Neural progenitor cell (in vitro differentiated cells): ENCODE results near the gene HDAC4.

Experiments
- EZH2 ChIP-seq: fragments of 200-600 bp; sonication (generic); IDR thresholded peaks from 2 replicates; pipeline ENCODE4 v1.6.1; 2017; ENCODE audit warnings: antibody characterized with exemption, mild to moderate bottlenecking, moderate library complexity
- EZH2phosphoT487 ChIP-seq: fragments of 200-600 bp; sonication (generic); IDR thresholded peaks from 2 replicates; pipeline ENCODE4 v1.6.1; 2017; ENCODE audit warnings: antibody characterized with exemption
- TF ChIP-seq, protein P1 (sequence below): fragments of 200-600 bp; sonication (generic); IDR thresholded peaks from 2 replicates; pipeline ENCODE4 v1.5.1; 2017; ENCODE audit warnings: antibody characterized with exemption, mild to moderate bottlenecking

DNA sequence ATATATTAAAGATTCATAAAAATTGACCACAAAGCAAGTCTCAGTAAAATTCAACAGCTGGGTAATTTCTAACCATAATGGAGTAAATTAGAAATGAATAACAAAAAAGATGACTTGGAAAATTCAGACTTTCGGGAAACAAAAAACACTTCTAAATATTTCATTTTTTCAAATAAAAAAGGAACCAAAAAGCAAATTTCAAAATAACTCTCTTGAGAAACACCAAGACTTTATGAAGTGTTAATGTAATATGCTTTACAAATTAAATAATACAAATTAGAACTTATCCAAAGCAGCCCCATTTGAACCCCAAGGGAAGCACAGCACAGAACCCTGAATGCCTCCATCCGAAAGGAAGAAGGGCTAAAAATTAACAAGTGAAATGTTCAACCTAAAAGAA lies 175.9 kb downstream of the HDAC4 start:
- TF ChIP-seq, protein P1, sequence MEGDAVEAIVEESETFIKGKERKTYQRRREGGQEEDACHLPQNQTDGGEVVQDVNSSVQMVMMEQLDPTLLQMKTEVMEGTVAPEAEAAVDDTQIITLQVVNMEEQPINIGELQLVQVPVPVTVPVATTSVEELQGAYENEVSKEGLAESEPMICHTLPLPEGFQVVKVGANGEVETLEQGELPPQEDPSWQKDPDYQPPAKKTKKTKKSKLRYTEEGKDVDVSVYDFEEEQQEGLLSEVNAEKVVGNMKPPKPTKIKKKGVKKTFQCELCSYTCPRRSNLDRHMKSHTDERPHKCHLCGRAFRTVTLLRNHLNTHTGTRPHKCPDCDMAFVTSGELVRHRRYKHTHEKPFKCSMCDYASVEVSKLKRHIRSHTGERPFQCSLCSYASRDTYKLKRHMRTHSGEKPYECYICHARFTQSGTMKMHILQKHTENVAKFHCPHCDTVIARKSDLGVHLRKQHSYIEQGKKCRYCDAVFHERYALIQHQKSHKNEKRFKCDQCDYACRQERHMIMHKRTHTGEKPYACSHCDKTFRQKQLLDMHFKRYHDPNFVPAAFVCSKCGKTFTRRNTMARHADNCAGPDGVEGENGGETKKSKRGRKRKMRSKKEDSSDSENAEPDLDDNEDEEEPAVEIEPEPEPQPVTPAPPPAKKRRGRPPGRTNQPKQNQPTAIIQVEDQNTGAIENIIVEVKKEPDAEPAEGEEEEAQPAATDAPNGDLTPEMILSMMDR = no peak
- TF ChIP-seq EZH2 (no peak), EZH2phosphoT487 (no peak)
